ENCODE results near the gene CCNG2.

The CCNG2 gene

GRCh38 chr4:77156912-77157858, at the start of gene CCNG2:
CCNG2 (plus strand) TSS chr4:77157207; CDS start chr4:77158533, 1,326 bp downstream.
- H3K4me3 ChIP-seq (ENCODE audit: low read length) = peak within 1 kb of the TSS; percentile 88
- no peak for TF ChIP-seq CTCF (IDR thresholded peaks at IDR 0.05; ENCODE audit: insufficient read depth, low read depth, low read length, missing control alignments)
- DNase-seq (ENCODE audit: low read depth) = peak; percentile 92

- no peak for TF ChIP-seq CTCF (IDR thresholded peaks at IDR 0.05; ENCODE audit: insufficient read depth, low read depth, low read length, missing control alignments)
- peak; percentile 41 for DNase-seq (ENCODE audit: low read depth)
- H3K4me3 ChIP-seq (ENCODE audit: low read length) = no peak overlapping the region
Observed at GRCh38 chr4:77110730-77111129, 46.3 kb upstream of the CCNG2 start.

GRCh38 chr4:77113069-77113468, 43.9 kb upstream of the CCNG2 start:
- no peak for DNase-seq (ENCODE audit: low read depth)
- no peak overlapping the region for H3K4me3 ChIP-seq (ENCODE audit: low read length)
- no peak for TF ChIP-seq CTCF (IDR thresholded peaks at IDR 0.05; ENCODE audit: insufficient read depth, low read depth, low read length, missing control alignments)

- DNase-seq (ENCODE audit: low read depth) = no peak
- TF ChIP-seq CTCF (IDR thresholded peaks at IDR 0.05; ENCODE audit: insufficient read depth, low read depth, low read length, missing control alignments) = no peak
Observed at GRCh38 chr4:77117721-77118120, 39.3 kb upstream of the CCNG2 start.

GRCh38 chr4:77120886-77121508, 36.0 kb upstream of the CCNG2 start:
- peak; percentile 17 for DNase-seq (ENCODE audit: low read depth)
- peak; percentile 42 for TF ChIP-seq CTCF (IDR thresholded peaks at IDR 0.05; ENCODE audit: insufficient read depth, low read depth, low read length, missing control alignments)
- no peak overlapping the region for H3K4me3 ChIP-seq (ENCODE audit: low read length)

More at GRCh38 chr4:77117721-77118120, 39.3 kb upstream of the CCNG2 start:
- no peak overlapping the region for H3K4me3 ChIP-seq (ENCODE audit: low read length)

- H3K4me3 ChIP-seq (ENCODE audit: low read length) = no peak overlapping the region
- no peak for TF ChIP-seq CTCF (IDR thresholded peaks at IDR 0.05; ENCODE audit: insufficient read depth, low read depth, low read length, missing control alignments)
- no peak for DNase-seq (ENCODE audit: low read depth)
Observed at GRCh38 chr4:77121736-77122240, 35.2 kb upstream of the CCNG2 start.
